DMS53 treated with DMSO at 0.1 percent for 48 hours (cell line): Measurements from ENCODE around the gene EPB41L1.

Source experiments
- DNase-seq: peaks from one replicate; lab custom pipeline; 2025; ENCODE audit not compliant: unreplicated experiment; lab: John Stamatoyannopoulos, UW

The EPB41L1 gene

GRCh38 chr20:36218380-36219064 is 64.0 kb downstream of the EPB41L1 start:
- no peak for DNase-seq

- no peak for DNase-seq
These were observed 65.2 kb downstream of the EPB41L1 start for GRCh38 chr20:36219671-36220220.

- no peak for DNase-seq
These were observed 71.1 kb downstream of the EPB41L1 start for GRCh38 chr20:36225666-36226065.

- no peak for DNase-seq
These were observed 74.2 kb downstream of the EPB41L1 start for GRCh38 chr20:36228770-36229169.

- DNase-seq = no peak
These were observed 75.5 kb downstream of the EPB41L1 start for GRCh38 chr20:36230019-36230418.

- DNase-seq = no peak
These were observed 76.8 kb downstream of the EPB41L1 start for GRCh38 chr20:36231331-36231730.

GRCh38 chr20:36234771-36235320 is 80.3 kb downstream of the EPB41L1 start:
- no peak for DNase-seq

GRCh38 chr20:36235892-36236785 is 81.6 kb downstream of the EPB41L1 start, which contains the start of gene AAR2:
TSS of gene AAR2 (plus strand) at chr20:36236478. CDS start at chr20:36239869, 3,391 bp downstream.
- DNase-seq = peak; percentile 69

- no peak for DNase-seq
These were observed 82.2 kb downstream of the EPB41L1 start for GRCh38 chr20:36236786-36237121.

- no peak for DNase-seq
These were observed 82.9 kb downstream of the EPB41L1 start for GRCh38 chr20:36237477-36237876.

GRCh38 chr20:36238153-36238552 is 83.6 kb downstream of the EPB41L1 start:
- DNase-seq = no peak

GRCh38 chr20:36238760-36239159 is 84.2 kb downstream of the EPB41L1 start:
- DNase-seq = no peak

- no peak for DNase-seq
These were observed 85.5 kb downstream of the EPB41L1 start for GRCh38 chr20:36240076-36240475.

GRCh38 chr20:36241678-36242077 is 87.1 kb downstream of the EPB41L1 start:
- DNase-seq = no peak

- no peak for DNase-seq
These were observed 89.2 kb downstream of the EPB41L1 start for GRCh38 chr20:36243726-36244125.

- DNase-seq = no peak
These were observed 91.9 kb downstream of the EPB41L1 start for GRCh38 chr20:36246401-36246800.

GRCh38 chr20:36248836-36249235 is 94.3 kb downstream of the EPB41L1 start:
- DNase-seq = no peak

GRCh38 chr20:36249450-36249849 is 94.9 kb downstream of the EPB41L1 start:
- no peak for DNase-seq

- no peak for DNase-seq
These were observed 96.9 kb downstream of the EPB41L1 start for GRCh38 chr20:36251426-36251825.

GRCh38 chr20:36252511-36252910 is 98.0 kb downstream of the EPB41L1 start:
- DNase-seq = no peak

- DNase-seq = no peak
These were observed 98.5 kb downstream of the EPB41L1 start for GRCh38 chr20:36253036-36253435.

- DNase-seq = no peak
These were observed 99.5 kb downstream of the EPB41L1 start for GRCh38 chr20:36254076-36254475.
